Measurements from ENCODE around the gene SLC49A3. TPM values are rescaled to one million over a fixed set of nuclear protein-coding genes. Genes with fewer than 3 reads are reported as not detected.

SLC49A3 gene
- total RNA-seq, 1 experiment from 2014 or later: 8.1 TPM

GRCh38 chr4:651884-652642 is 36.9 kb downstream of the SLC49A3 start:
- Histone ChIP-seq H3K9me3 (ENCODE audit: insufficient read depth, low read depth) (no peaks in the 10 kb centered on the region), H3K27me3 (ENCODE audit: insufficient read depth, low read depth) (peaks cover 68% of the 10 kb centered on the region), H3K4me2 (no peak overlapping the region), H2AFZ (no peak overlapping the region), H3K79me2 (ENCODE audit: low read depth) (no peaks in the 10 kb centered on the region), H4K20me1 (ENCODE audit: insufficient read depth) (no peaks in the 10 kb centered on the region), H3K4me1 (replicated peaks; ENCODE audit: insufficient read depth) (no peaks in the 10 kb centered on the region), H3K27ac (no peak overlapping the region), H3K36me3 (ENCODE audit: low read depth) (no peaks in the 10 kb centered on the region), H3K9me2 (ENCODE audit: insufficient read depth) (no peaks in the 10 kb centered on the region), H3F3A (ENCODE audit: insufficient read depth, low read depth) (no peaks in the 10 kb centered on the region), H3K4me3 (no peak overlapping the region)
- ChIA-PET CTCF (no interaction called here), POLR2A (ENCODE audit: unreplicated experiment) (no interaction called here)
- intact Hi-C loops (cut with micrococcal nuclease; ENCODE audit: unreplicated experiment): no loop called here
- no TSS peak for BruUV-seq (replicated peaks)
- DNase-seq: no peak
- TF ChIP-seq, protein P1, sequence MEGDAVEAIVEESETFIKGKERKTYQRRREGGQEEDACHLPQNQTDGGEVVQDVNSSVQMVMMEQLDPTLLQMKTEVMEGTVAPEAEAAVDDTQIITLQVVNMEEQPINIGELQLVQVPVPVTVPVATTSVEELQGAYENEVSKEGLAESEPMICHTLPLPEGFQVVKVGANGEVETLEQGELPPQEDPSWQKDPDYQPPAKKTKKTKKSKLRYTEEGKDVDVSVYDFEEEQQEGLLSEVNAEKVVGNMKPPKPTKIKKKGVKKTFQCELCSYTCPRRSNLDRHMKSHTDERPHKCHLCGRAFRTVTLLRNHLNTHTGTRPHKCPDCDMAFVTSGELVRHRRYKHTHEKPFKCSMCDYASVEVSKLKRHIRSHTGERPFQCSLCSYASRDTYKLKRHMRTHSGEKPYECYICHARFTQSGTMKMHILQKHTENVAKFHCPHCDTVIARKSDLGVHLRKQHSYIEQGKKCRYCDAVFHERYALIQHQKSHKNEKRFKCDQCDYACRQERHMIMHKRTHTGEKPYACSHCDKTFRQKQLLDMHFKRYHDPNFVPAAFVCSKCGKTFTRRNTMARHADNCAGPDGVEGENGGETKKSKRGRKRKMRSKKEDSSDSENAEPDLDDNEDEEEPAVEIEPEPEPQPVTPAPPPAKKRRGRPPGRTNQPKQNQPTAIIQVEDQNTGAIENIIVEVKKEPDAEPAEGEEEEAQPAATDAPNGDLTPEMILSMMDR (conservative IDR thresholded peaks at IDR 0.05): no peak
- TF ChIP-seq EZH2 (IDR thresholded peaks at IDR 0.05; ENCODE audit: low read depth): no peak

DNA sequence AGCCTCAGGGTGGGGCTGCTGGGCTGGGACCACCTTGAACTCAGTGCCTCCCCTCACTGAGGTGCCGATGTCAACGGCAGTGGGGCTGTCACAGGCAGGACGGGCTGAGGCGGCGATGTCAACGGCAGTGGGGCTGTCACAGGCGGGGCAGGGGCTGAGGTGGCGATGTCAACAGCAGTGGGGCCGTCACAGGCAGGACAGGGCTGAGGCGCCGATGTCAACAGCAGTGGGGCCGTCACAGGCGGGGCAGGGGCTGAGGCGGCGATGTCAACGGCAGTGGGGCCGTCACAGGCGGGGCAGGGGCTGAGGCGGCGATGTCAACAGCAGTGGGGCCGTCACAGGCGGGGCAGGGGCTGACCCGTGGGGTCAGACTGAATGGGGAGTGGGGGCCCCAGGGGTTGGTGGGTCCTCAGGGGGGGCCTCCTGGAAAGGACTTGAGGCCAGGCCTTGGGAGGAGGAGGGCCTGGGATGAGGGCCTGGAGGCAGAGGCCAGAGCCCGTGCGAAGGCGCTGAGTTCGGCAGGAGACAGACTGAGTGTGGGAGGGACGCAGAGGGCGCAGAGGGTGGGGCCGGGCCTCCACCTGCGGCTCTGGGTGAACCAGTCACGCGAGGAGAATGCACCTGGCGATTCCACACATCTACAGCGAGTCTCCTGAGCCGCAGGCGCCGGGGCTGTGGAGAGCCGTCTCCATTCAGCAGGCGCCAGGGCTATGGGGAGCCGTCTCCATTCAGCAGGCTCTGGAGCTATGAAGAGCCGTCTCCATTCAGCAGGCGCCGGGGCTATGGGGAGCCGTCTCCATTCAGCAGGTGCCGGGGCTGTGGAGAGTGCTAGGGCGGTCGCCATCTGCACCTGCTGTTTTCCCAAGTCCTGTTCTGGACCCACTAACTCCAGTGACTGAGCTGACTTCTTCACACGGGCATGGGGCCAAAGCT is 37.7 kb downstream of the SLC49A3 start:
- no peak overlapping the region for H3K4me2 ChIP-seq

DNA sequence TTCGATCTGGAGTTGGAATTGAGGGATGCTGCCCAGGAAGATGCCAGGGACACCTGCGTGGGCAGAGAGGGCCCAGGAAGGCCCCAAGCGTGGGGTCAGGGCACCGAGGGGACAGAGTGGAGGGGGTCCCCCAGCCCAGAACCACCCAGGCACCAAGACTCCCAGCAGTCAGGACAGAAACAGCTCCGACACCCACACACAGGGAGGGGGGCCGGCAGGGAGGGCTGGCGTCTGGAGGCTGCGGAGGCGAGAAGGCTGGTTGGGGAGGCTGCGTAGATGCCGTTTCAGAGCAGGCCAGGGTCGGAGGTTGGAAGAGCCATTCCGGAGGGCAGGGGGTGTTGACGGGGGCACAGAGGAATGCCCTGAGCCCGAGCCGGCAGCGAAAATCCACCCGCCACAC is 38.5 kb downstream of the SLC49A3 start:
- no peaks in the 10 kb centered on the region for H3K9me3 ChIP-seq (ENCODE audit: insufficient read depth, low read depth)
- POLR2A ChIA-PET (ENCODE audit: unreplicated experiment): no interaction called here
- no peak overlapping the region for H3K4me3 ChIP-seq
- no peaks in the 10 kb centered on the region for H3K9me2 ChIP-seq (ENCODE audit: insufficient read depth)
- CTCF ChIA-PET: no interaction called here
- no peaks in the 10 kb centered on the region for H3K4me1 ChIP-seq (replicated peaks; ENCODE audit: insufficient read depth)
- no TSS peak for BruUV-seq (replicated peaks)
- TF ChIP-seq, protein P1 (conservative IDR thresholded peaks at IDR 0.05): no peak
- TF ChIP-seq EZH2 (IDR thresholded peaks at IDR 0.05; ENCODE audit: low read depth): no peak
- no peak overlapping the region for H2AFZ ChIP-seq
- H3K79me2 ChIP-seq (ENCODE audit: low read depth): no peaks in the 10 kb centered on the region
- DNase-seq: no peak
- peaks cover 82% of the 10 kb centered on the region for H3K27me3 ChIP-seq (ENCODE audit: insufficient read depth, low read depth)
- H3F3A ChIP-seq (ENCODE audit: insufficient read depth, low read depth): no peaks in the 10 kb centered on the region
- no peaks in the 10 kb centered on the region for H3K36me3 ChIP-seq (ENCODE audit: low read depth)
- intact Hi-C loops (cut with micrococcal nuclease; ENCODE audit: unreplicated experiment): no loop called here
- H4K20me1 ChIP-seq (ENCODE audit: insufficient read depth): no peaks in the 10 kb centered on the region
- H3K4me2 ChIP-seq: no peak overlapping the region
- H3K27ac ChIP-seq: no peak overlapping the region

More for the DNA sequence above, 37.7 kb downstream of the SLC49A3 start:
- no TSS peak for BruUV-seq (replicated peaks)
- ChIA-PET CTCF (no interaction called here), POLR2A (ENCODE audit: unreplicated experiment) (no interaction called here)
- TF ChIP-seq, protein P1 (conservative IDR thresholded peaks at IDR 0.05): no peak
- no peak for TF ChIP-seq EZH2 (IDR thresholded peaks at IDR 0.05; ENCODE audit: low read depth)
- Histone ChIP-seq H3K79me2 (ENCODE audit: low read depth) (no peaks in the 10 kb centered on the region), H4K20me1 (ENCODE audit: insufficient read depth) (no peaks in the 10 kb centered on the region), H3K27me3 (ENCODE audit: insufficient read depth, low read depth) (peaks cover 76% of the 10 kb centered on the region), H3K4me1 (replicated peaks; ENCODE audit: insufficient read depth) (no peaks in the 10 kb centered on the region), H3K36me3 (ENCODE audit: low read depth) (no peaks in the 10 kb centered on the region), H3K9me2 (ENCODE audit: insufficient read depth) (no peaks in the 10 kb centered on the region), H3K4me3 (no peak overlapping the region), H3F3A (ENCODE audit: insufficient read depth, low read depth) (no peaks in the 10 kb centered on the region), H3K27ac (no peak overlapping the region), H2AFZ (no peak overlapping the region), H3K9me3 (ENCODE audit: insufficient read depth, low read depth) (no peaks in the 10 kb centered on the region)
- intact Hi-C loops (cut with micrococcal nuclease; ENCODE audit: unreplicated experiment): no loop called here
- no peak for DNase-seq

Measured in PC-9 (cell line).